ENCODE measurements around the gene CNBP.
"Not testable (repeated sequence)": the region's sequence is repeated elsewhere in the genome, so short reads cannot be mapped to it uniquely, and the experiment has no call there.

CNBP gene

GRCh38 chr3:129184784-129185542, 1.3 kb upstream of the CNBP start:
- not testable (repeated sequence) for H3K36me3 ChIP-seq (ENCODE audit: control insufficient read depth, insufficient read depth, low read length, severe bottlenecking); DNase-seq (ENCODE audit: low read depth); H3K9me3 ChIP-seq (ENCODE audit: control insufficient read depth, low read length); H3K27me3 ChIP-seq (replicated peaks; ENCODE audit: control insufficient read depth, insufficient read depth, low read length)
- peaks cover 34% of the 10 kb centered on the region for H3K4me1 ChIP-seq (ENCODE audit: control insufficient read depth, insufficient read depth, low read length)
- H3K9ac ChIP-seq (ENCODE audit: low read length) = peak overlapping the region; percentile 100
- H3K4me3 ChIP-seq (ENCODE audit: low read length) = peak overlapping the region; percentile 92

GRCh38 chr3:129184396-129184657, 631 bp upstream of the CNBP start:
- DNase-seq (ENCODE audit: low read depth) = peak; percentile 54
- H3K9me3 ChIP-seq (ENCODE audit: control insufficient read depth, low read length) = no peaks in the 10 kb centered on the region
- no peaks in the 10 kb centered on the region for H3K27me3 ChIP-seq (replicated peaks; ENCODE audit: control insufficient read depth, insufficient read depth, low read length)
- no peaks in the 10 kb centered on the region for H3K36me3 ChIP-seq (ENCODE audit: control insufficient read depth, insufficient read depth, low read length, severe bottlenecking)
- H3K4me3 ChIP-seq (ENCODE audit: low read length) = peak overlapping the region; percentile 92
- H3K9ac ChIP-seq (ENCODE audit: low read length) = peak overlapping the region; percentile 100
- H3K4me1 ChIP-seq (ENCODE audit: control insufficient read depth, insufficient read depth, low read length) = peaks cover 40% of the 10 kb centered on the region

GRCh38 chr3:129182390-129183185, 1.1 kb downstream of the CNBP start:
- Histone ChIP-seq H3K9me3 (ENCODE audit: control insufficient read depth, low read length) (no peaks in the 10 kb centered on the region), H3K4me1 (ENCODE audit: control insufficient read depth, insufficient read depth, low read length) (peaks cover 52% of the 10 kb centered on the region), H3K9ac (ENCODE audit: low read length) (peak overlapping the region; percentile 100), H3K27me3 (replicated peaks; ENCODE audit: control insufficient read depth, insufficient read depth, low read length) (no peaks in the 10 kb centered on the region), H3K36me3 (ENCODE audit: control insufficient read depth, insufficient read depth, low read length, severe bottlenecking) (peaks cover 14% of the 10 kb centered on the region), H3K4me3 (ENCODE audit: low read length) (peak overlapping the region; percentile 92)
- DNase-seq (ENCODE audit: low read depth) = peak; percentile 52

GRCh38 chr3:129181819-129182218, 1.9 kb downstream of the CNBP start:
- Histone ChIP-seq H3K36me3 (ENCODE audit: control insufficient read depth, insufficient read depth, low read length, severe bottlenecking) (peaks cover 21% of the 10 kb centered on the region), H3K27me3 (replicated peaks; ENCODE audit: control insufficient read depth, insufficient read depth, low read length) (no peaks in the 10 kb centered on the region), H3K4me1 (ENCODE audit: control insufficient read depth, insufficient read depth, low read length) (peaks cover 52% of the 10 kb centered on the region), H3K9me3 (ENCODE audit: control insufficient read depth, low read length) (no peaks in the 10 kb centered on the region), H3K4me3 (ENCODE audit: low read length) (peak overlapping the region; percentile 92), H3K9ac (ENCODE audit: low read length) (peak overlapping the region; percentile 100)
- no peak for DNase-seq (ENCODE audit: low read depth)

- peak; percentile 15 for DNase-seq (ENCODE audit: low read depth)
- Histone ChIP-seq H3K4me1 (ENCODE audit: control insufficient read depth, insufficient read depth, low read length) (peaks cover 51% of the 10 kb centered on the region), H3K4me3 (ENCODE audit: low read length) (peak overlapping the region; percentile 92), H3K27me3 (replicated peaks; ENCODE audit: control insufficient read depth, insufficient read depth, low read length) (no peaks in the 10 kb centered on the region), H3K9me3 (ENCODE audit: control insufficient read depth, low read length) (no peaks in the 10 kb centered on the region), H3K9ac (ENCODE audit: low read length) (peak overlapping the region; percentile 100), H3K36me3 (ENCODE audit: control insufficient read depth, insufficient read depth, low read length, severe bottlenecking) (peaks cover 24% of the 10 kb centered on the region)
Measured at GRCh38 chr3:129180461-129180860, 3.2 kb downstream of the CNBP start.

- Histone ChIP-seq H3K9me3 (ENCODE audit: control insufficient read depth, low read length) (no peaks in the 10 kb centered on the region), H3K4me1 (ENCODE audit: control insufficient read depth, insufficient read depth, low read length) (peaks cover 59% of the 10 kb centered on the region), H3K4me3 (ENCODE audit: low read length) (no peak overlapping the region), H3K27me3 (replicated peaks; ENCODE audit: control insufficient read depth, insufficient read depth, low read length) (no peaks in the 10 kb centered on the region), H3K36me3 (ENCODE audit: control insufficient read depth, insufficient read depth, low read length, severe bottlenecking) (peaks cover 46% of the 10 kb centered on the region), H3K9ac (ENCODE audit: low read length) (no peak overlapping the region)
- no peak for DNase-seq (ENCODE audit: low read depth)
Measured at GRCh38 chr3:129176051-129176450, 7.6 kb downstream of the CNBP start.

- peaks cover 62% of the 10 kb centered on the region for H3K36me3 ChIP-seq (ENCODE audit: control insufficient read depth, insufficient read depth, low read length, severe bottlenecking)
- H3K4me1 ChIP-seq (ENCODE audit: control insufficient read depth, insufficient read depth, low read length) = peaks cover 37% of the 10 kb centered on the region
- DNase-seq (ENCODE audit: low read depth) = no peak
- H3K27me3 ChIP-seq (replicated peaks; ENCODE audit: control insufficient read depth, insufficient read depth, low read length) = no peaks in the 10 kb centered on the region
- no peaks in the 10 kb centered on the region for H3K9me3 ChIP-seq (ENCODE audit: control insufficient read depth, low read length)
- peak overlapping the region; percentile 30 for H3K9ac ChIP-seq (ENCODE audit: low read length)
- peak overlapping the region; percentile 26 for H3K4me3 ChIP-seq (ENCODE audit: low read length)
Measured at GRCh38 chr3:129173725-129174124, 10.0 kb downstream of the CNBP start.

- Histone ChIP-seq H3K36me3 (ENCODE audit: control insufficient read depth, insufficient read depth, low read length, severe bottlenecking) (peaks cover 61% of the 10 kb centered on the region), H3K9ac (ENCODE audit: low read length) (peak overlapping the region; percentile 30), H3K27me3 (replicated peaks; ENCODE audit: control insufficient read depth, insufficient read depth, low read length) (no peaks in the 10 kb centered on the region), H3K4me1 (ENCODE audit: control insufficient read depth, insufficient read depth, low read length) (peaks cover 33% of the 10 kb centered on the region), H3K4me3 (ENCODE audit: low read length) (peak overlapping the region; percentile 32), H3K9me3 (ENCODE audit: control insufficient read depth, low read length) (no peaks in the 10 kb centered on the region)
- DNase-seq (ENCODE audit: low read depth) = no peak
Measured at GRCh38 chr3:129173206-129173605, 10.5 kb downstream of the CNBP start.

- no peak overlapping the region for H3K9ac ChIP-seq (ENCODE audit: low read length)
- H3K27me3 ChIP-seq (replicated peaks; ENCODE audit: control insufficient read depth, insufficient read depth, low read length) = no peaks in the 10 kb centered on the region
- no peak overlapping the region for H3K4me3 ChIP-seq (ENCODE audit: low read length)
- DNase-seq (ENCODE audit: low read depth) = no peak
- H3K9me3 ChIP-seq (ENCODE audit: control insufficient read depth, low read length) = no peaks in the 10 kb centered on the region
- peaks cover 63% of the 10 kb centered on the region for H3K36me3 ChIP-seq (ENCODE audit: control insufficient read depth, insufficient read depth, low read length, severe bottlenecking)
- H3K4me1 ChIP-seq (ENCODE audit: control insufficient read depth, insufficient read depth, low read length) = peaks cover 10% of the 10 kb centered on the region
Measured at GRCh38 chr3:129166579-129167332, 16.9 kb downstream of the CNBP start.

- DNase-seq (ENCODE audit: low read depth); H3K9me3 ChIP-seq (ENCODE audit: control insufficient read depth, low read length); H3K9ac ChIP-seq (ENCODE audit: low read length); H3K4me3 ChIP-seq (ENCODE audit: low read length); H3K27me3 ChIP-seq (replicated peaks; ENCODE audit: control insufficient read depth, insufficient read depth, low read length): not testable (repeated sequence)
- peaks cover 51% of the 10 kb centered on the region for H3K36me3 ChIP-seq (ENCODE audit: control insufficient read depth, insufficient read depth, low read length, severe bottlenecking)
- peaks cover 10% of the 10 kb centered on the region for H3K4me1 ChIP-seq (ENCODE audit: control insufficient read depth, insufficient read depth, low read length)
Measured at GRCh38 chr3:129165594-129165993, 18.1 kb downstream of the CNBP start.

GRCh38 chr3:129164500-129164899, 19.2 kb downstream of the CNBP start:
- peaks cover 13% of the 10 kb centered on the region for H3K4me1 ChIP-seq (ENCODE audit: control insufficient read depth, insufficient read depth, low read length)
- H3K9me3 ChIP-seq (ENCODE audit: control insufficient read depth, low read length) = no peaks in the 10 kb centered on the region
- H3K27me3 ChIP-seq (replicated peaks; ENCODE audit: control insufficient read depth, insufficient read depth, low read length) = no peaks in the 10 kb centered on the region

More at GRCh38 chr3:129164500-129164899, 19.2 kb downstream of the CNBP start:
- Histone ChIP-seq H3K4me3 (ENCODE audit: low read length) (no peak overlapping the region), H3K9ac (ENCODE audit: low read length) (no peak overlapping the region), H3K36me3 (ENCODE audit: control insufficient read depth, insufficient read depth, low read length, severe bottlenecking) (peaks cover 41% of the 10 kb centered on the region)
- DNase-seq (ENCODE audit: low read depth) = no peak
